Lower leg skin (tissue), 4 donors: ENCODE results near the gene OR4L1. TPM values are rescaled to one million over a fixed set of nuclear protein-coding genes. Genes with fewer than 3 reads are reported as not detected.

Experiments
- DNase-seq, 2 donors: peaks; one replicate each; pipeline ENCODE4 v3.0.0-alpha.2; 2019; ENCODE audit warnings: low spot score in 2 of 2
- H3K4me3 ChIP-seq: fragments of 200-600 bp; sonication (generic); 2 replicates; pipeline ENCODE4 v1.5.1; 2017; ENCODE audit warnings: mild to moderate bottlenecking, low read depth; ENCODE audit not compliant: poor library complexity, severe bottlenecking
- POLR2A ChIP-seq, 2 donors: fragments of 450-650 bp; IDR thresholded peaks; one replicate each; pipeline ENCODE4 v1.6.1; 2016 to 2017; ENCODE audit warnings: antibody characterized with exemption in 2 of 2, mild to moderate bottlenecking in 1 of 2, moderate library complexity in 1 of 2
- WGBS, 2 donors: methylation state at CpG; one replicate each; pipeline ENCODE4 v1.1.5; 2018; 5-methylcytosine and 5-hydroxymethylcytosine counted together
- intact Hi-C: fragments of 100-400 bp; cut with DNase I; formaldehyde crosslinking; loops from one replicate; pipeline ENCODE4 v1.15.0; 2023; ENCODE audit warnings: low total_unique reads
- total RNA-seq, 4 donors: library from RNA; depleted of rRNA; stranded (reverse); fragments of >200 nt; gene quantifications; one replicate each; pipeline ENCODE4 v1.1.0, GENCODE V29; 2016
- TF ChIP-seq, protein P1 (sequence below), 3 donors: fragments of 450-650 bp; IDR thresholded peaks; one replicate each; pipeline ENCODE4 v1.5.1; 2016; ENCODE audit warnings: antibody characterized with exemption in 3 of 3, mild to moderate bottlenecking in 3 of 3, moderate library complexity in 2 of 3

Gene OR4L1, protein sequence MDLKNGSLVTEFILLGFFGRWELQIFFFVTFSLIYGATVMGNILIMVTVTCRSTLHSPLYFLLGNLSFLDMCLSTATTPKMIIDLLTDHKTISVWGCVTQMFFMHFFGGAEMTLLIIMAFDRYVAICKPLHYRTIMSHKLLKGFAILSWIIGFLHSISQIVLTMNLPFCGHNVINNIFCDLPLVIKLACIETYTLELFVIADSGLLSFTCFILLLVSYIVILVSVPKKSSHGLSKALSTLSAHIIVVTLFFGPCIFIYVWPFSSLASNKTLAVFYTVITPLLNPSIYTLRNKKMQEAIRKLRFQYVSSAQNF
- total RNA-seq = not detected

DNA sequence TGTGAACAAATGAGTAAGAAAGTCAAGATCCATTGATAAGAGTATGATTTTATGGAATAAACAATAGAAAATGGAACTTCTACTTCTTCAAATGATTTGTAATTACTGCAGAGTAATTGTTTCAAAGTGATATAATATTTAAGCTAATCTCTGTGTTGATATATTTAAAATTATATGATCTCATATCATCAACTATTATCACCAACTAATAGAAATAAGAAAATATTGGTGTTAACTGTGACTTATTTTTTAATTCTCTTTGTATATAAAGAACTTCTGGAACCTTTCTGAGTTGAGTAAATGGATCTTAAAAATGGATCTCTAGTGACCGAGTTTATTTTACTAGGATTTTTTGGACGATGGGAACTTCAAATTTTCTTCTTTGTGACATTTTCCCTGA lies at the start of gene OR4L1:
TSS of gene OR4L1 (plus strand) at position 301 of the 400 bp plus-strand sequence. CDS start at position 301, 0 bp downstream.
- DNase-seq = no peak
- no peak within 1 kb of the TSS for H3K4me3 ChIP-seq
- TF ChIP-seq, protein P1, sequence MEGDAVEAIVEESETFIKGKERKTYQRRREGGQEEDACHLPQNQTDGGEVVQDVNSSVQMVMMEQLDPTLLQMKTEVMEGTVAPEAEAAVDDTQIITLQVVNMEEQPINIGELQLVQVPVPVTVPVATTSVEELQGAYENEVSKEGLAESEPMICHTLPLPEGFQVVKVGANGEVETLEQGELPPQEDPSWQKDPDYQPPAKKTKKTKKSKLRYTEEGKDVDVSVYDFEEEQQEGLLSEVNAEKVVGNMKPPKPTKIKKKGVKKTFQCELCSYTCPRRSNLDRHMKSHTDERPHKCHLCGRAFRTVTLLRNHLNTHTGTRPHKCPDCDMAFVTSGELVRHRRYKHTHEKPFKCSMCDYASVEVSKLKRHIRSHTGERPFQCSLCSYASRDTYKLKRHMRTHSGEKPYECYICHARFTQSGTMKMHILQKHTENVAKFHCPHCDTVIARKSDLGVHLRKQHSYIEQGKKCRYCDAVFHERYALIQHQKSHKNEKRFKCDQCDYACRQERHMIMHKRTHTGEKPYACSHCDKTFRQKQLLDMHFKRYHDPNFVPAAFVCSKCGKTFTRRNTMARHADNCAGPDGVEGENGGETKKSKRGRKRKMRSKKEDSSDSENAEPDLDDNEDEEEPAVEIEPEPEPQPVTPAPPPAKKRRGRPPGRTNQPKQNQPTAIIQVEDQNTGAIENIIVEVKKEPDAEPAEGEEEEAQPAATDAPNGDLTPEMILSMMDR (IDR thresholded peaks at IDR 0.05) = no peak
- TF ChIP-seq POLR2A (IDR thresholded peaks at IDR 0.05) = no peak
- intact Hi-C loops = no loop called here
- WGBS, 2 donors = 71 to 74% methylated on average over 2 of the region's 2 CpGs

DNA sequence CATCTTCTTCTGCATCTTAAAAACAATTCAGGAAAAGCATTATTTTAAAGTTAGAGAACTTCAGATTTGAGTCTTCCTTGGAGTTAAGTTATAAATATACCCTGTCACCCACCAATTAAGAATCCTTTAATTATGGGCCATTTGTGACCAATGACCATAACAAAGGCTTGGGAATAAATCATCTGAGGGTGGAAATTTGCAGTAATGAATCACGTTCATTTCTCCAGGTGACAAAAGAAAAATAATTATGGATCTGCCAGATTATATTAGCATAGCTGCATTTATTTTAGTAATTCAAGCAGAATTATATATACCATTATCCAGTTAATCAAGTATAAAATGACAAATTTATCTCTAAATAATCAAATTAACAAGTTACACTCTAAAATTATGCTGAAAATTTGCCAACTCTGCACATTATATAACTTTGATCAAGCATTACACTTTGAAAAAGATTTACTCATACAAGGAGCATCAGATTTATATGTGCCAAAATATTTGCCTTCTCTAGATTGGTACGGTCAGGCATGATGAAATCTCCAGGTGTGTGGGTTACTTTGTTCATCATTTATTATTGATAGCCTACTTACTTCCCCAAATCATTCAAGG lies 40.5 kb upstream of the OR4L1 start, which contains the start of gene OR4K14:
TSS of gene OR4K14 (minus strand) at position 51 of the 609 bp plus-strand sequence. CDS start 4,114 bp downstream, outside the sequence.
- TF ChIP-seq, protein P1 (IDR thresholded peaks at IDR 0.05) = no peak
- TF ChIP-seq POLR2A (IDR thresholded peaks at IDR 0.05) = no peak
- intact Hi-C loops = no loop called here
- 64 to 75% methylated on average over 2 of the region's 2 CpGs for WGBS, 2 donors
- no peak within 1 kb of the TSS for H3K4me3 ChIP-seq
- no peak for DNase-seq

DNA sequence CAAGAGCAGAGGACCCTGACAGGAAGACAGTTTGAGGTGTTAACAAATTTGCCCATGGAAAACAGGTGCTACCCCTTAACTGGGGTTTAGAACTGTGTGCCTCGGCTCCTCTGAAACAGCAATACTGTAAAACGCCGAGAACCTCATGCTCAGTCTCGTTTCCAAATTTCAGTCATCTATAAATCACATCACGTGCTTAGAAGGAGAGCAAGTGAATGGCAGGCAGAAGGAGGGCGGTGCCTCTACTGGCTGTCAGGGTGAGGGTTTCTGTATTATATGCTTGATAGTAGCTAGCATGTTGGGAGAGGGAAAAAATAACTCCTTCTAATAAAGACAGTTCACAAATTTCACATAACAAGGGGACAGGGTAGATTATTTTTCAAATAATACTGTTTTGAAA lies 28.8 kb upstream of the OR4L1 start:
- intact Hi-C loops = no loop called here
- TF ChIP-seq, protein P1 (IDR thresholded peaks at IDR 0.05) = no peak
- TF ChIP-seq POLR2A (IDR thresholded peaks at IDR 0.05) = no peak
- H3K4me3 ChIP-seq = no peak overlapping the region
- WGBS, 2 donors = 62 to 74% methylated on average over 6 of the region's 6 CpGs
- no peak for DNase-seq

DNA sequence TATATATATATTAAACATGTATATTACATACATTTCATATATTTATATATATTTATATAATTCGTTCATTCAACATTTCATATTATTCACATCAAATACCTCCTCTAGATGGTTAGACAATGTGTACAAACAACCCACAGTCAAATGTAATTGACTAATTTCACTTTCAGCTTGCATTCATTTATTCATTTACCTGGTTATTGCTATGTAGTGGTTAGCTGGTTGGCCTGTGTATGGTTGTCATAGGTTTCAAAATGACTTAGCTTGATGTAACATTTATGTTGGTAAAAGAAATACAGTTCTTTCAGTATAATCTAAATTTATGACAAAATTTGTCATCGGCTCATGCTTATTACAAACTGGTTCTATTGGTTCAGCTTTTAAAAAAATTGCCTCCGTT lies 24.4 kb upstream of the OR4L1 start:
- no peak for DNase-seq
- intact Hi-C loops = no loop called here
- 68 to 76% methylated on average over 3 of the region's 3 CpGs for WGBS, 2 donors
- TF ChIP-seq POLR2A (IDR thresholded peaks at IDR 0.05) = no peak
- TF ChIP-seq, protein P1 (IDR thresholded peaks at IDR 0.05) = no peak
- H3K4me3 ChIP-seq = no peak overlapping the region

DNA sequence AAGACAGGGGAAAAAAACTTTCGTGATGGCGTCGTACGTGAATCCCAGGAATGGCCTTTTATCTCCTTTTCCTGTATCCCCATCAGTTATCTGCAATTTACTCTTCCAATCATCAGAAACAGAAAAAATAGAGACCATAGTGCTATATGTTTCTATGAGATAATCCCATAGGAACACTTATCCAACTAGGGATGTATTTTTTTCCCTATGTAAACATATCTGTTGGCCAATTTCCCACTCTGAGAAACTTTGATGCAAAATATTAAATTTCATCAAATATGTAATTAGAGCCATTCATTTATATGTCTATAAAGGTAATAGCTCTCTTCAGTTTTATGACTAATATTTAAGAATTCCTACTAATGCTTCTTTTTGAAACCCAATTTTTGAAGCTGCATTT lies 23.9 kb upstream of the OR4L1 start, which contains the start of gene OR4K13:
TSS of gene OR4K13 (minus strand) at position 101 of the 400 bp plus-strand sequence. CDS start 1,280 bp downstream, outside the sequence.
- no peak within 1 kb of the TSS for H3K4me3 ChIP-seq
- WGBS, 2 donors = 93 to 96% methylated on average over 4 of the region's 4 CpGs
- no peak for DNase-seq
- TF ChIP-seq, protein P1 (IDR thresholded peaks at IDR 0.05) = no peak
- TF ChIP-seq POLR2A (IDR thresholded peaks at IDR 0.05) = no peak
- intact Hi-C loops = no loop called here
